HG03571 (cell line): ENCODE data around the gene ITPKB.
"Not testable (repeated sequence)": the region's sequence is repeated elsewhere in the genome, so short reads cannot be mapped to it uniquely, and the experiment has no call there.

Experiments
- ATAC-seq: cut with Tn5 transposase; IDR thresholded peaks from one replicate; pipeline ENCODE4 v1.9.1; 2021; ENCODE audit not compliant: unreplicated experiment

The ITPKB gene

GRCh38 chr1:226761322-226761721 lies 22.2 kb upstream of the ITPKB start:
- no peak for ATAC-seq

GRCh38 chr1:226754793-226755533 lies 15.9 kb upstream of the ITPKB start:
- no peak for ATAC-seq

GRCh38 chr1:226754097-226754496 lies 15.0 kb upstream of the ITPKB start:
- no peak for ATAC-seq

DNA sequence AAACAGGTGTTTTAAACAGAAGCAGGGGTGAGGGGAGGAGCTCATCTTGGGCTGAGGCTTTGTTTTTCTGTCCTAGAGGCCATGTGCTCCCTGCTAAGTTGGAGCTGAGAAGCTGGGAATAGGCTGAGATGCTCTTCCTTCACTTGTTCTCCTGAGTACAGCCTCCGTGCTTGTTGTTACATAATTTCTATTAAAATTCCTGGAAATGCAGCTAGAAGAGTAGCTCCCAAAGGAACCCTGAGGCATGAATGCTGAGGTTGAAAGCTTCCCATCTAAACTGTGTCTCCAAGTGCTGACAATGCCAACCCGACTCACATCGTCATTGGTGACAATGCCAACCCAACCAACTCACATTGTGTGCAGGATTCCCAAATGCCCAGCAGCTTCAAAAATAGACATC lies 12.6 kb upstream of the ITPKB start:
- ATAC-seq: no peak

DNA sequence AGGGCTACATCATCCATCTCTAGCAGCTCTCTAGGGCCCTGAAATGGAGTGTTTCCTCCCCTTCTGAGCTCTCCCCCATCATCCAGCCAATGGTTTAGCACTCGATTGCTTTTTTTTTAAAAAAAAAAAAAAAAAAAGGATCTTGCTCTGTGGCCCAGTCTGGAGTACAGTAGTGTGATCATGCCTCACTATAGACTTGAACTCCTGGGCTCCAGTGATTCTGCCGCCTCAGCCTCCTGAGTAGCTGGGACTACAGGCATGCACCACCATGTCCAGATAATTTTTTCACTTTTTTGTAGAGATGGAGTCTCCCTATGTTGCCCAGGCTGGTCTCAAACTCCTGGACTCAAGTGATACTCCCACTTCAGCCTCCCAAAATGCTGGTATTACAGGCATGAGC lies 12.1 kb upstream of the ITPKB start:
- ATAC-seq: no peak

- ATAC-seq: no peak
Observed at GRCh38 chr1:226749467-226749866, 10.4 kb upstream of the ITPKB start.

GRCh38 chr1:226748306-226748705 lies 9.2 kb upstream of the ITPKB start:
- no peak for ATAC-seq

- not testable (repeated sequence) for ATAC-seq
Observed at GRCh38 chr1:226747519-226748263, 8.6 kb upstream of the ITPKB start.

DNA sequence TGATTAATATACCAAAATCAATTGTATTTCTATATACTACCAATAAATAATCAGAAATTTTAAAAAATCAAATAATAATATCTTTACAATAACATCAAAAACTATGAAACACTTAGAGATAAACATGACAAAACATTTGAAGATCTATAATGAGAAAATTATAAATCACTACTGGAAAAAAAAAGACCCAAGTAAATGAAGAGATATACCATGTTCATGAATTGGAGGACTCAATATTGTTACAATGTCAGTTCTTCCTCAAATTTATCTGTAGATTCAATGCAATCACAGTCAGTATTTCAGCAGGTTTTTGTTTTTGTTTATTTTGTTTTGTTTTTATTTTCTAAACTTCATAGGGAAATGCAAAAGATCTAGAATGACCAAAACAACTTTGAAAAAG lies 4.2 kb upstream of the ITPKB start:
- ATAC-seq: no peak

GRCh38 chr1:226741009-226741408 lies 1.9 kb upstream of the ITPKB start:
- ATAC-seq: no peak

- no peak for ATAC-seq
Observed at GRCh38 chr1:226739696-226740065, 599 bp upstream of the ITPKB start.

DNA sequence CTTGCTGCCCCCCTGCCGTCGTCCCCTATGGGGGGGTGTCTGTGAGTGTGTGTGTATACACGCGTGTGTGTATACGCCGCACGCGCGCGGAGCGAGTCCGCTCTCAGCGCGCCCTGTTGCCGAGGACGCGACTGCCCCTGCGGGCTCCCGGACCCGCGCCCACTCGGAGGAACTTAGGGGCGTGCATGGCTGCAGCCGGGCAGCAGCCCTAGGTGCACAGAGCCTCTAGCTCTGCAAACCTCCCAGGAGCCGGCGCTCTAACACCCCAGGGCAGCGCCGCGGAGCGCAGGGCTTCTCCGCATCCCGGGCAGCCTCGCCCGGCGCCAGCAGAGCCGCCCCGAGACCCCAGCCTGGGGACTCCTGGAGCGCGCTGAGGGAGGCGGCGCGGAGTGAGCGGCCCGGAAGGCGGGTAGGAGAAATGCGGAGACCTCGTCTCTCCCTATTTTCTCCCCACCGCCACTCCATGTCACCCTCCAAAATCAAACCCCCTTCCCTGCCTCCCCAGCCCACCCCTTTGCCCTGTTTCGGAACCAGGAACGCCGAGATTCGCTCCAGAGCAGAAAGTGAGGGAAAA lies 574 bp downstream of the ITPKB start:
- ATAC-seq: no peak

DNA sequence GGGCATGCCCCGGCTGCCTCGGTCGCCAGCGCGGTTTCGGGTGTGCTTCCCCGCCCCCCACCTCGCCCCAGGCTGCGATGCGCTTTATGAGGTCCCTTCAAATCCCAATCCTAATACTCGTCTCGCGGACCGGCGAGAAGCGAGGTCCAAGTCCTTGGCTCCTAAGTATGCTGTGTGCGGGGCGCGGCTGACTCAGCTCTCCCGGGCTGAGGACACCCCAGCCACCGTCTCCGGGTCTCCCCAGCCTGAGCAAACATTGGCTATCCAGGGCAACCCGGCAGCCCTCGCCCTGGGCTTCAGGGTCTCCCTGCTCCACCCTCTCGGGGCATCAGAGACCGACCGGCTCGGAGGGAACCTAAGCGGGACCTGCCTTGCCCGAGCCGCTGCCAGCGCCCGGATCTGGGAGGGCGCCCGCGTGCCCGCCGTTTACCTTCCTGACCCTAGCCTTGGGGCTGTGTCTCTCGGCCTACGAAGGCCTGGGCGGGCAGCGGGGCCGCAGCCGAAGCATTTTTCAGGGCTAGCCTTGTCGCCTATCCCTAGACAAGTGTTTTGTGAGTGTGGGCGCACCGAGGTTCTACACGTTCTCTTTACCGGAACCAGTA lies 1.2 kb downstream of the ITPKB start:
- ATAC-seq: no peak

DNA sequence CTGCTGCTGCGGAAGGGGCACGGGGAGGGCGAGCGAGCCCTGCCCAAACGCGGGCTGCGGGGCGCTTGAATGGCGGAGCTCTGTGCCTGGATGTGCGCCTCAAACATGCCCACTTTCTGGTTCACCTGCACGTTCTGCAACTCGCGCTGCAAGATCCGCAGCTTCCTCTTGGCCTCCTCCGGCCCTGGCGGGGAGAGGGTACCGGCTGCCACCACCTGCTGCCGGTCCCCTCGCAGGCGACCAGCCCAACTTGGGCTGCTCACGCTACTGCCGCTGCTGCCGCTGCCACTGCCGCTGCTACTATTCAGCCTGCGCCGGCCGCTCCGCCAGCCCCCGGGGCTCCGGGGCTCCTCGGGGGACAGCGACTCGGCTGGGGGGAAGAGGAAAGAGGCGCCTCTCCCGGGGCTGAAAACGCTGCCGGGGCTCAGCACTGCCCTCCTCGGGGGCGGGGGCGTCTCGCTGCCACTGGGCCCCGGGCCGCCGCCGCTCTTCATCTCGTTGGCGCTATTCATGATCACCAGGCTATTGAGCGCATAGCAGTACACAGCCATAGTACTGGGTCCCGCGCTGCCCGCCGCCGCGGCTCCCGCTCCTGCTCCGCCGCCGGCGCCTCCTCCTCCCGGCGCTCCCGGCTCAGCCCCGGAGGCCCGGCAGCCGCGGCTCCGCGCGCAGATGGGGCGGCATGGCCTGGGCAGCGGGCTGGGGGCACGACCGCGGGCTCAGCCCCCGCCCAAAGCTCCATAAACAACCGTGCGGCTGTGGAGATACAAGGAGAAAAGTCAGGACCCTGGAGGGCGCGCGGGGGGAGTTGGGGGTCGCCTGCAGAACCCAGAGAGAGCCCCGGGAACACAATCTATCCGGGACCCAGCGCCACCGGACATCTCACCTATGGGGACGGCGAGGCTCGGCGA lies 1.9 kb downstream of the ITPKB start:
- peak; percentile 32 for ATAC-seq

GRCh38 chr1:226736001-226736907 lies 2.8 kb downstream of the ITPKB start:
- ATAC-seq: no peak

- no peak for ATAC-seq
Observed at GRCh38 chr1:226735576-226735975, 3.5 kb downstream of the ITPKB start.

DNA sequence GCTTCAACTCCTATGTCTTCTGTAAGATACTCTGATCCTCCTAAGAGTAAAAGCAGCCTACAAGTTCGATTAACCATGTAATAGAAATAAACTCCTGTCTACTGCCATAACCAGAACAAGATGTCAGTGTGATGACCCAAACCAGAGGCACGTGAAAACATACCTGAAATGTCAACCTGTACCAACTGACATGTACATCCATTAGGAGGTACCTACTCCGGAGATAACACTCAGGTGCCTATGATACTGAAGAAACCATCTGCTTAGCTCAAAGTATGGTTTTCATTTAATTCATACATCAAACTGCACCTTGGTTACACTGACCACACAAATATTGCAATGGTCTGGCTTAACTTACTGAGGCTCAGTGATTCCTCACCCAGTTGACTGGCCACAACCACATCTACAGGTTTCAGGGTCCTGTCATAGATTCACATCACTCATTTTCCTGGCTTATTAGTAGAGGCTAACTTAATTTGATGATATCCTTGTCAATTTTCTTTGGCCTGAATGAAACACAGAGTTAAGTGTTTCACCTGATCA lies 4.4 kb downstream of the ITPKB start:
- ATAC-seq: no peak

DNA sequence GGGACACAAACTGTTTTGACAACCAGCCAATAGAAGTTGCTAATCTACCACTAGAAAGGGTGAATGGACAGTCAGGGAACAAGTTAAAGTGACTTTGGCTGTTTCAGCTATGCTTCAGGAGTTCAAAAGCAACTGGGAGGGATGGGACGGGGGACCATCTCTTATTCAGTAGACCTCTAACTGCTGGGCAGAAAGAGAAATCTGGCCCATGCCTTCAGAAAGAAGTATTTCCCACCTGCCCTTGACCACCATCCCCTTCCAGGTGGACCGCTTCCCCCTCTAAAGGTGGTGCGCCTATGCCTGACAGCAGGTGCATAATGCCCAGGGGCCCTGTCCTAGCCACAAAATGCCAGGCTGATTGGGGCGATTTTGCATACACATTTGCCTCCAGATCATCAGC lies 5.2 kb downstream of the ITPKB start:
- ATAC-seq: no peak

GRCh38 chr1:226733304-226733703 lies 5.8 kb downstream of the ITPKB start:
- ATAC-seq: no peak
